ENCODE results near the gene UNC50.

UNC50 gene

GRCh38 chr2:98664323-98664722, 55.9 kb downstream of the UNC50 start:
- no peak for DNase-seq

- DNase-seq = no peak
Measured at GRCh38 chr2:98665677-98666076, 57.3 kb downstream of the UNC50 start.

Data from amygdala (tissue), 56 donors.